Panc1 (cell line): ENCODE measurements around the gene ATP9A. TPM values are rescaled to one million over a fixed set of nuclear protein-coding genes. Genes with fewer than 3 reads are reported as not detected.

Experiments
- ATAC-seq: fragments of 200-7000 bp; cut with Tn5 transposase; 2 replicates; pipeline ENCODE4 v1.9.1; 2020; ENCODE audit warnings: mild to moderate bottlenecking, moderate library complexity
- BruUV-seq: library from RNA; stranded (reverse); fragments of 400-500 nt; replicated peaks from 2 replicates; lab custom pipeline; 2021; lab: Mats Ljungman, UMichigan
- CTCF ChIA-PET: fragments of 300-600 bp; sonication (Branson Sonifier 250); formaldehyde crosslinking; loops from one replicate; lab custom pipeline; 2022; ENCODE audit warnings: antibody characterized with exemption; lab: Charles Lee
- POLR2A ChIA-PET: fragments of 300-600 bp; sonication (Branson Sonifier 250); formaldehyde crosslinking; loops from one replicate; lab custom pipeline; 2022; ENCODE audit warnings: antibody characterized with exemption; lab: Charles Lee
- DNase-seq: peaks from one replicate; pipeline ENCODE4 v3.0.0-alpha.2; 2010; ENCODE audit warnings: low read depth, low spot score
- H3K27ac ChIP-seq: 2 replicates; pipeline ENCODE4 v1.5.1; 2011; ENCODE audit warnings: mild to moderate bottlenecking, low read length, inconsistent platforms
- H3K27me3 ChIP-seq: fragments of 200-500 bp; sonication (Bioruptor generic); 2 replicates; pipeline ENCODE4 v1.6.0; 2014; ENCODE audit warnings: low read length, inconsistent platforms; ENCODE audit not compliant: control insufficient read depth, insufficient read depth
- H3K36me3 ChIP-seq: fragments of 200-500 bp; sonication (Bioruptor generic); 2 replicates; pipeline ENCODE4 v1.5.1; 2014; ENCODE audit warnings: inconsistent platforms, mild to moderate bottlenecking, low read length, moderate library complexity; ENCODE audit not compliant: control insufficient read depth, insufficient read depth
- H3K4me1 ChIP-seq: 2 replicates; pipeline ENCODE4 v1.5.1; 2011; ENCODE audit warnings: inconsistent platforms, mild to moderate bottlenecking, low read length, moderate library complexity; ENCODE audit not compliant: control insufficient read depth, insufficient read depth
- H3K4me3 ChIP-seq, 2 experiments: 2 replicates each; pipeline ENCODE4 v1.5.1; 2011 to 2012; ENCODE audit warnings: low read depth in 2 of 2, low read length in 2 of 2, mild to moderate bottlenecking in 2 of 2, inconsistent platforms in 1 of 2, moderate library complexity in 1 of 2
- H3K9me3 ChIP-seq: fragments of 200-500 bp; sonication (Bioruptor generic); 2 replicates; pipeline ENCODE4 v1.5.1; 2014; ENCODE audit warnings: low read depth, mild to moderate bottlenecking, inconsistent platforms, low read length, moderate library complexity; ENCODE audit not compliant: control insufficient read depth, insufficient read depth
- CTCF ChIP-seq: fragments of 450-650 bp; IDR thresholded peaks from 2 replicates; pipeline ENCODE4 v1.5.1; 2017; ENCODE audit warnings: mild to moderate bottlenecking
- POLR2AphosphoS5 ChIP-seq: IDR thresholded peaks from 2 replicates; pipeline ENCODE4 v1.6.1; 2012; ENCODE audit warnings: mild to moderate bottlenecking, low read depth, low read length, moderate library complexity
- SIN3A ChIP-seq: IDR thresholded peaks from 2 replicates; pipeline ENCODE4 v1.6.1; 2012; ENCODE audit warnings: low read depth, mild to moderate bottlenecking, low read length, moderate library complexity, borderline replicate concordance; ENCODE audit not compliant: insufficient read depth
- TCF7L2 ChIP-seq: IDR thresholded peaks from 2 replicates; pipeline ENCODE4 v1.6.1; 2011; ENCODE audit warnings: mild to moderate bottlenecking, low read depth, low read length, inconsistent platforms
- in situ Hi-C: cut with HindIII; loops from 2 replicates; pipeline ENCODE4 v1.10.0; 2016; ENCODE audit warnings: low sequenced_read_pairs, low pct_unique_long_range_greater_than_20kb
- intact Hi-C: fragments of 100-400 bp; cut with micrococcal nuclease; formaldehyde crosslinking; loops from one replicate; pipeline ENCODE4 v1.10.0; 2022; ENCODE audit not compliant: unreplicated experiment
- total RNA-seq: library from RNA; stranded (reverse); gene quantifications from one replicate; pipeline ENCODE4 v1.2.1, GENCODE V29; 2021; ENCODE audit not compliant: unreplicated experiment
- TF ChIP-seq, protein P1 (sequence below), 2 experiments: IDR thresholded peaks; 2 replicates each; pipeline ENCODE4 v1.6.1; 2011 to 2012; ENCODE audit warnings: low read depth in 2 of 2, control low read depth in 1 of 2, low read length in 1 of 2, mild to moderate bottlenecking in 1 of 2, moderate library complexity in 1 of 2; ENCODE audit not compliant: insufficient read depth in 1 of 2

ATP9A gene
- total RNA-seq, 1 experiment from 2014 or later = 8.7 TPM

DNA sequence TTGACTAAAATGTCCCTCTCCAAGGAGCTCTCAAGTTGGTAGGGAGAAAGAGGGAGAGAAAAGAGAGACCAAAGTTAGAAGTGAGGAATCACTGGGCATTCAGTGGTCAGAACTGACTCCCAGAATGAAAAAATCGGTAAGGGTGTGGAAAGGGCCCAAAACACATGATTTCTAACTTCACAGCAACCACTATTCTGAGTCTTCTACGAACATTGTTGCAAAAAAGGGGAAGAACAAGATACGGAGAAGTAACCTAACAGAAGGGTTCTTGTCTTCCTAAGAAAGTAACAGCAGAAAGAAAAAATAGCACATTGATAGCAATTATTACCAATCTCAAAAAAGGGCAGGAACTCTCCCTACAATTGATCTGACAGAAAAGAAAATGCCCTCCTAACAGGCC is 65.6 kb downstream of the ATP9A start:
- no peaks in the 10 kb centered on the region for H3K36me3 ChIP-seq
- H3K4me1 ChIP-seq = peaks cover under 1% of the 10 kb centered on the region; the same call in 1 of the 2 replicates
- CTCF ChIA-PET = no interaction called here
- TF ChIP-seq, protein P1, sequence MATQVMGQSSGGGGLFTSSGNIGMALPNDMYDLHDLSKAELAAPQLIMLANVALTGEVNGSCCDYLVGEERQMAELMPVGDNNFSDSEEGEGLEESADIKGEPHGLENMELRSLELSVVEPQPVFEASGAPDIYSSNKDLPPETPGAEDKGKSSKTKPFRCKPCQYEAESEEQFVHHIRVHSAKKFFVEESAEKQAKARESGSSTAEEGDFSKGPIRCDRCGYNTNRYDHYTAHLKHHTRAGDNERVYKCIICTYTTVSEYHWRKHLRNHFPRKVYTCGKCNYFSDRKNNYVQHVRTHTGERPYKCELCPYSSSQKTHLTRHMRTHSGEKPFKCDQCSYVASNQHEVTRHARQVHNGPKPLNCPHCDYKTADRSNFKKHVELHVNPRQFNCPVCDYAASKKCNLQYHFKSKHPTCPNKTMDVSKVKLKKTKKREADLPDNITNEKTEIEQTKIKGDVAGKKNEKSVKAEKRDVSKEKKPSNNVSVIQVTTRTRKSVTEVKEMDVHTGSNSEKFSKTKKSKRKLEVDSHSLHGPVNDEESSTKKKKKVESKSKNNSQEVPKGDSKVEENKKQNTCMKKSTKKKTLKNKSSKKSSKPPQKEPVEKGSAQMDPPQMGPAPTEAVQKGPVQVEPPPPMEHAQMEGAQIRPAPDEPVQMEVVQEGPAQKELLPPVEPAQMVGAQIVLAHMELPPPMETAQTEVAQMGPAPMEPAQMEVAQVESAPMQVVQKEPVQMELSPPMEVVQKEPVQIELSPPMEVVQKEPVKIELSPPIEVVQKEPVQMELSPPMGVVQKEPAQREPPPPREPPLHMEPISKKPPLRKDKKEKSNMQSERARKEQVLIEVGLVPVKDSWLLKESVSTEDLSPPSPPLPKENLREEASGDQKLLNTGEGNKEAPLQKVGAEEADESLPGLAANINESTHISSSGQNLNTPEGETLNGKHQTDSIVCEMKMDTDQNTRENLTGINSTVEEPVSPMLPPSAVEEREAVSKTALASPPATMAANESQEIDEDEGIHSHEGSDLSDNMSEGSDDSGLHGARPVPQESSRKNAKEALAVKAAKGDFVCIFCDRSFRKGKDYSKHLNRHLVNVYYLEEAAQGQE (IDR thresholded peaks at IDR 0.05; ENCODE audit: insufficient read depth in 1 of 2, low read depth in 2 of 2, low read length in 1 of 2) = no peak
- no peak for TF ChIP-seq POLR2AphosphoS5
- TF ChIP-seq CTCF = no peak
- TF ChIP-seq SIN3A = no peak
- no peak for TF ChIP-seq TCF7L2
- ATAC-seq = no peak
- H3K27ac ChIP-seq = peak overlapping the region; percentile 48; the same call in 1 of the 2 replicates
- in situ Hi-C loops (no loop called here), intact Hi-C loops (no loop called here)
- no TSS peak for BruUV-seq
- H3K9me3 ChIP-seq = no peaks in the 10 kb centered on the region
- H3K4me3 ChIP-seq = no peak overlapping the region
- H3K27me3 ChIP-seq = no peaks in the 10 kb centered on the region
- POLR2A ChIA-PET = no interaction called here
- DNase-seq = no peak

DNA sequence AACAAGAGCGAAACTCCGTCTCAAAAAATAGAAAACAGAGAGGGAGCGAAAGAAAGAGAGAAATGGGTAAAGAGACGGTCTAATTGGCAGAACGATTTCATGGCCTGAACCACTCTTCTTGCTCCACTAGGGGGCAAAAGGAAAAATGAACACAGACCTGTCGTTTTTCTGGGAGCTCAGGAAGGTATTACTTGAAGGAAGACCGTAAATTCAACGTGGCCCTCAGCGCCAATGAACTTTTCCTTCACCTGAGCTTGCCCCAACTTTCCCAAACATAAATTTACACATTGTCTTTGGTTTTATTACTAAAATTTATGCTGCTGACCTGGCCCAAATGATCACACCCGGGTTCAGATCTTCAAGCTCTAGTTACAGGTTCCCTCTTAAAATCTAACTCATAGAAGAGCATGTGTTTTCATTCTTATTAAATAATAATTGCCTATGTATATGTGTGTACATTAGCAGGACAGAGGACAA is 67.3 kb downstream of the ATP9A start:
- peak; percentile 81 for ATAC-seq
- peak overlapping the region; percentile 64; the same call in 1 of the 2 replicates for H3K27ac ChIP-seq

More for the DNA sequence above, 67.3 kb downstream of the ATP9A start:
- Histone ChIP-seq H3K27me3 (no peaks in the 10 kb centered on the region), H3K4me1 (peaks cover 16% of the 10 kb centered on the region), H3K36me3 (no peaks in the 10 kb centered on the region), H3K4me3 (no peak overlapping the region), H3K9me3 (no peaks in the 10 kb centered on the region)
- BruUV-seq = no TSS peak
- CTCF ChIA-PET = interaction anchor here (0.6 to 1.4 kb wide), 19 partner anchors 10 to 1433 kb away, joined by 3 to 11 read pairs (median 4); no protein-coding TSS in a partner anchor
- intact Hi-C loops = no loop called here
- in situ Hi-C loops = no loop called here
- POLR2A ChIA-PET = interaction anchor here (0.6 kb wide), 2 partner anchors 75 to 126 kb away, joined by 3 to 4 read pairs; no protein-coding TSS in a partner anchor
- TF ChIP-seq, protein P1 (IDR thresholded peaks at IDR 0.05; ENCODE audit: insufficient read depth in 1 of 2, low read depth in 2 of 2, low read length in 1 of 2) = no peak
- peak; percentile 85 for TF ChIP-seq CTCF
- DNase-seq = no peak
